Neutrophil (primary cell): ENCODE measurements around the gene APOBR.
A peak's percentile ranks its signal among the peaks of the same experiment; 100 is the strongest.

Experiments used
- H3K27ac ChIP-seq: fragments of 200-600 bp; sonication (generic); 2 replicates; pipeline ENCODE4 v1.5.1; 2016; ENCODE audit warnings: mild to moderate bottlenecking, moderate library complexity
- H3K27me3 ChIP-seq: fragments of 200-600 bp; sonication (generic); 2 replicates; pipeline ENCODE4 v1.6.0; 2016; ENCODE audit warnings: mild to moderate bottlenecking
- H3K36me3 ChIP-seq: fragments of 200-600 bp; sonication (generic); 2 replicates; pipeline ENCODE4 v1.5.1; 2017
- H3K4me1 ChIP-seq, 2 experiments: fragments of 200-600 bp in 1 of 2; sonication (generic) in 1 of 2; 1 replicate in 1 of 2; 2 replicates in 1 of 2; pipeline versions ENCODE4 v1.5.1 to v1.6.1; 2013 to 2016; ENCODE audit warnings: low read depth in 1 of 2, low read length in 1 of 2, mild to moderate bottlenecking in 1 of 2, moderate library complexity in 1 of 2; ENCODE audit not compliant: control insufficient read depth in 1 of 2, insufficient read depth in 1 of 2
- H3K4me3 ChIP-seq, 2 experiments: fragments of 200-600 bp in 1 of 2; sonication (generic) in 1 of 2; 1 replicate in 1 of 2; 2 replicates in 1 of 2; pipeline ENCODE4 v1.5.1; 2013 to 2016; ENCODE audit warnings: low read depth in 1 of 2, low read length in 1 of 2, mild to moderate bottlenecking in 1 of 2, moderate library complexity in 1 of 2
- H3K9me3 ChIP-seq: fragments of 200-600 bp; sonication (generic); 2 replicates; pipeline ENCODE4 v1.5.1; 2016
- CTCF ChIP-seq: fragments of 200-600 bp; sonication (generic); IDR thresholded peaks from 2 replicates; pipeline ENCODE4 v1.5.1; 2016; ENCODE audit warnings: antibody characterized with exemption

APOBR gene

GRCh38 chr16:28501258-28502232 lies 7.1 kb downstream of the APOBR start:
- H3K36me3 ChIP-seq: peaks cover 55% of the 10 kb centered on the region

GRCh38 chr16:28502290-28502689 lies 7.8 kb downstream of the APOBR start:
- H3K9me3 ChIP-seq: no peaks in the 10 kb centered on the region
- H3K27ac ChIP-seq: no peak overlapping the region
- H3K36me3 ChIP-seq: peaks cover 47% of the 10 kb centered on the region
- H3K4me1 ChIP-seq: peaks cover 29 to 35% of the 10 kb centered on the region in 2 experiments
- no peak for TF ChIP-seq CTCF
- no peaks in the 10 kb centered on the region for H3K27me3 ChIP-seq
- no peak overlapping the region for H3K4me3 ChIP-seq

More at GRCh38 chr16:28501258-28502232, 7.1 kb downstream of the APOBR start:
- peak overlapping the region; percentile 100 for H3K27ac ChIP-seq
- H3K9me3 ChIP-seq: no peaks in the 10 kb centered on the region
- H3K4me1 ChIP-seq: peaks cover 29 to 35% of the 10 kb centered on the region in 2 experiments
- no peak overlapping the region for H3K4me3 ChIP-seq
- H3K27me3 ChIP-seq: no peaks in the 10 kb centered on the region
- no peak for TF ChIP-seq CTCF

- Histone ChIP-seq H3K27me3 (no peaks in the 10 kb centered on the region), H3K4me3 (no peak overlapping the region), H3K4me1 (peaks cover 32 to 38% of the 10 kb centered on the region in 2 experiments), H3K36me3 (peaks cover 34% of the 10 kb centered on the region), H3K27ac (no peak overlapping the region), H3K9me3 (no peaks in the 10 kb centered on the region)
- TF ChIP-seq CTCF: no peak
These were observed 9.2 kb downstream of the APOBR start for GRCh38 chr16:28503470-28504259.

GRCh38 chr16:28504707-28505404 lies 10.4 kb downstream of the APOBR start:
- Histone ChIP-seq H3K9me3 (no peaks in the 10 kb centered on the region), H3K4me3 (no peak overlapping the region), H3K27ac (no peak overlapping the region), H3K27me3 (no peaks in the 10 kb centered on the region), H3K36me3 (peaks cover 22% of the 10 kb centered on the region), H3K4me1 (peaks cover 32 to 38% of the 10 kb centered on the region in 2 experiments)
- TF ChIP-seq CTCF: no peak

- Histone ChIP-seq H3K4me1 (peaks cover 32 to 38% of the 10 kb centered on the region in 2 experiments), H3K27me3 (no peaks in the 10 kb centered on the region), H3K4me3 (peak overlapping the region in 1 of 2 experiments; percentile 56), H3K36me3 (peaks cover 14% of the 10 kb centered on the region), H3K27ac (peak overlapping the region; percentile 67), H3K9me3 (no peaks in the 10 kb centered on the region)
- TF ChIP-seq CTCF: no peak
These were observed 11.2 kb downstream of the APOBR start for GRCh38 chr16:28505489-28506137.
